ENCODE data around the gene ZNF57.

DNA sequence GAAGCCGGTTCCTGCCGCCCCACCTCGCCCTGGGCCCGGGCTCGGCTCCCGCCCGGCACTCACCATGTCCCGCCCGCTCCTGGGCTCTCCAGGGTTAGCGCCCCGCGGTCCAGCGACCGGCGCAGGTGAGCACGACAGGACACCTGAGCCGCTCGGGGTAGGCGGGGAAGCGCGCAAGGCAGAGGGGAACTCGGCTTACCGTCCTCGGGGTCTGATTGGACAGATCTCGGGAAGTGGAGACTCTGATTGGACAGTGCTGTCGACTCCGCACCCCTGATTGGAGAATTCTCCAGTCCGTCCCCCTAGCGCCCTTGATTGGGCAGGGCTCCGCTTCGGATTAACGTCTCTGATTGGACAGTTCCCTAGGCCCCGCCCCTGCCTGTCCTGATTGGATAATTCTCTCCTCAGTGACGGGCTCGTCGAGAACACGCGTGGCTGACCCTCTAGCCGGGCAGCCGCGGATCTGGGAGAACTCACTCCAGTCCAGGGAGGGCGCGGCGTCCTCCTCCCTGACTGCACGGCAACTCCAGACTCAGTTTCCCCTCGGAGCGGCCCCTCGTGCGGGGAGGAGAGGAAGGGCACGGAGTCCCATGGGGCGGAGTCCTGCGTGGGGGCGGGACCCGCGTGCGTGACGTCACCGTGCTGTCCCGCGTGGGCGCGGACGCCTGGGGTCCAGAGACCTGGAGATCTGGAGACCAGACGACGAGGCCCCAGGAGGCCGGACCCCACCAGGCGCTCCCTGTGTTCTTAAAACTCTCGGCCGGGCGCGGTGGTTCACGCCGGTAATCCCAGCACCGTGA, 44.2 kb downstream of the ZNF57 start, which contains the start of gene ZNF77:
- TF ChIP-seq ESRRA (CRISPR knock-in tag; IDR thresholded peaks at IDR 0.05; ENCODE audit: low read depth) (0 out of 2 replicates have a peak, but pooled peaks have one; percentile 16), KIAA2018 (CRISPR knock-in tag; IDR thresholded peaks at IDR 0.05; ENCODE audit: borderline replicate concordance) (no peak), ATF3 (CRISPR knock-in tag; IDR thresholded peaks at IDR 0.05) (peak; percentile 61; the same call in 1 of the 2 replicates)
- TF ChIP-seq, protein P1, sequence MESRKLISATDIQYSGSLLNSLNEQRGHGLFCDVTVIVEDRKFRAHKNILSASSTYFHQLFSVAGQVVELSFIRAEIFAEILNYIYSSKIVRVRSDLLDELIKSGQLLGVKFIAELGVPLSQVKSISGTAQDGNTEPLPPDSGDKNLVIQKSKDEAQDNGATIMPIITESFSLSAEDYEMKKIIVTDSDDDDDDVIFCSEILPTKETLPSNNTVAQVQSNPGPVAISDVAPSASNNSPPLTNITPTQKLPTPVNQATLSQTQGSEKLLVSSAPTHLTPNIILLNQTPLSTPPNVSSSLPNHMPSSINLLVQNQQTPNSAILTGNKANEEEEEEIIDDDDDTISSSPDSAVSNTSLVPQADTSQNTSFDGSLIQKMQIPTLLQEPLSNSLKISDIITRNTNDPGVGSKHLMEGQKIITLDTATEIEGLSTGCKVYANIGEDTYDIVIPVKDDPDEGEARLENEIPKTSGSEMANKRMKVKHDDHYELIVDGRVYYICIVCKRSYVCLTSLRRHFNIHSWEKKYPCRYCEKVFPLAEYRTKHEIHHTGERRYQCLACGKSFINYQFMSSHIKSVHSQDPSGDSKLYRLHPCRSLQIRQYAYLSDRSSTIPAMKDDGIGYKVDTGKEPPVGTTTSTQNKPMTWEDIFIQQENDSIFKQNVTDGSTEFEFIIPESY (CRISPR knock-in tag; IDR thresholded peaks at IDR 0.05) = no peak; the same call in 1 of the 2 replicates
